HG03439 (cell line): ENCODE measurements around the gene CYS1.
"Not testable (repeated sequence)": the region's sequence is repeated elsewhere in the genome, so short reads cannot be mapped to it uniquely, and the experiment has no call there.

Experiments
- ATAC-seq: cut with Tn5 transposase; IDR thresholded peaks from one replicate; pipeline ENCODE4 v1.9.1; 2021; ENCODE audit warnings: mild to moderate bottlenecking, moderate library complexity; ENCODE audit not compliant: unreplicated experiment

CYS1 gene

DNA sequence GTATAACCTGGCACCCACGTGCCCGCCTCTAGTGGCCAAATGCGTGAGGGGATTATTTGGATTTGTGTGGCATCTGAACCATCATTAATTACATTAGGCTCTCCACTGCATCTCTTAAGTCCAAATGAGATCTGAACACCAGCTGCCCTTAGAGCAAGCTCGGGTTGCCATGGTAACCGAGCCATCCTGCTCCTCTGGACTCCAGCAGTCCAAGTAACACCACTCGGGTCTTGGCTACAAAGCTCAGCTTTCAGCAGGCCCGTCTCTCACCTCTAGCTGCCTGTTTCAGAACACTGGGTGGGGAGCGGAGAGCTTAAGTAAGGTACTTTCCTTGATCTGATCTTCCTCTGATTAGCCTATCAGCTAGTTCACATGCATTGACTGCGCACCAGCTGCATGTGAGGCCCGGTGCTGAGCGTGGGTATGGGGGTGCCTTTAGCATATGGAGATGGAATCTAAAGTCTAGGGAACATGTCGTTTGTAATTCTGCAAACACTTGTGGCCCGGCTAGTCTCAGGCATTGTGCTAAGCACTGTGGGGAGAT lies 14.1 kb upstream of the CYS1 start:
- no peak for ATAC-seq

DNA sequence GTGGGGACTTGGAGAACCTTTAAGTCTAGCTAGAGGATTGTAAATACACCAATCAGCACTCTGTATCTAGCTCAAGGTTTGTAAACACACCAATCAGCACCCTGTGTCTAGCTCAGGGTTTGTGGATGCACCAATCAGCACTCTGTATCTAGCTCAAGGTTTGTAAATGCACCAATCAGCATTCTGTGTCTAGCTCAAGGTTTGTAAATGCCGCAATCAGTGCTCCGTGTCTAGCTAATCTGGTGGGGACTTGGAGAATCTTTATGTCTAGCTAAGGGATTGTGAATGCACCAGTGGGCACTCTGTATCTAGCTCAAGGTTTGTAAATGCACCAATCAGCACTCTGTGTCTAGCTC lies 11.7 kb upstream of the CYS1 start:
- ATAC-seq, result not testable (repeated sequence)

DNA sequence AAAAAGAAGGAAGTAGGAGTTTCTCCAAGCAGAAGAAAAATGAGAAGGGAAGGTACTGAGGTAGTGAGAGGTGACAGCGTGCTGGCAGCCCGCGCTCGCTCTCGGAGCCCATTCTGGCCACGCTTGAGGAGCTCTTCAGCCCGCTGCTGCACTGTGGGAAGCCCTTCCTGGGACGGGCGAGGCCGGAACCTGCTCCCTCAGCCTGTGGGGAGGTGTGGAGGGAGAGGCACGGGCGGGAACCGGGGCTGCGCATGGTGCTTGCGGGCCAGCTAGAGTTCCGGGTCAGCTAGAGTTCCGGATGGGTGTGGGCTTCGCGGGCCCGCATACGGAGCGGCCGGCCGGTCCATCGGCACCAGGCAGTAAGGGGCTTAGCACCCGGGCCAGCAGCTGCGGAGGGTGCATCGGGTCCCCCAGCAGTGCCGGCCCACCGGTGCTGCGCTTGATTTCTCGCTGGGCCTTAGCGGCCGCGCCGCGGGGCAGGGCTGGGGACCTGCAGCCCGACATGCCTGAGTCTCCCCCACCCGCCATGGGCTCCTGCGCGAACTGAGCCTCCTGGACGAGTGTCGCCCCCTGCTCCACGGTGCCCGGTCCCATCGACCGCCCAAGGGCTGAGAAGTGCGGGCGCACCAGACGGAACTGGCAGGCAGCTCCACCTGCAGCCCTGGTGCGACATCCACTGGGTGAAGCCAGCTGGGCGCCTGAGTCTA lies 11.1 kb upstream of the CYS1 start:
- no peak for ATAC-seq

DNA sequence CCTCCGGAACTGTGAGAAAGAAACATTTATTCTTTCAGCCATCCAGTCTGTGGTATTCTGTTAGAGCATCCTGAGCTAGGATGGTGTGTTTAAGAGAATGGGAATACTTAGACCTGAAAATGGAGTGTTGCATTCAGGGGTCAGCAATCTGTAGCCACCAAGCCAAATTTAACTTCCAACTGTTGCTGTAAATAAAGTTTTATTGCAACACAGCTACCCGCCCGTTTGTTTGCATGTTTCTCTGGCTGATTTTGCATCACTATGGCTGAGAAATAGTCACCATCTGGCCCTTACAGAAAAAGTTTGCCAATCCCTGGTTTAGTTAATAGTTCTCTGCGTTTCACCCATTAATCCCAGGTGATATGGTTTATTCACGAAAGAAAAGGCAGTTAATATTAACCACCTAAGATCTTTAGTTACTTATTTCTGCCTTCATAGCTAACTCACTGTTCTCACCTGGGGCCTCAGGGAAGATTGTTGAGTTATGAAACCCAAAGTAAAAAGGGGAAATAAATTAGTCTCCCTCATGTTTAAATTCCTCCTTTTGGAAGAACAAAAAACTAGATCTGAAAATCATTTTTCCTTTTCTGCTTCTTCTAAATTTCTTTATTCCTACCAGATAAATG lies 9.5 kb upstream of the CYS1 start:
- ATAC-seq, result no peak

DNA sequence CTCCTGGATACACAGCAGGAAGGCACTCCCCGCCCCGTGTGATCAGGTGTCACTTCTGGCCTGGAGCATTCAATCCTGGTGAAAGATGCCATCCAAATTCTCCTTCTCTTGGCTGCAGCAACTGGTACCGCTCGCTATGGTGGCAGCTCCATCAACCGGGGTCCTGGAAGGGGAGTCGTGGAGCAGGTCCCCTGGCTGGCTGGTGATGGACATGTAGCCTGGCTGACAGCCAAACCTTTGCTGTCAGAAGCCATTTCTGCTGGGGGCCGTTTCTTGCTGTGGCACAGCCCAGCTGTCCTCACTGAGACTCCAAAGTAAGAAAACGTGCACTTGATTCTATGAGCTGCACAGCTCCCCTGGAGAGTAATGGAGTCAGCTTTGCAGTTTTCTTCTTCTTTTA lies 7.1 kb upstream of the CYS1 start:
- no peak for ATAC-seq

DNA sequence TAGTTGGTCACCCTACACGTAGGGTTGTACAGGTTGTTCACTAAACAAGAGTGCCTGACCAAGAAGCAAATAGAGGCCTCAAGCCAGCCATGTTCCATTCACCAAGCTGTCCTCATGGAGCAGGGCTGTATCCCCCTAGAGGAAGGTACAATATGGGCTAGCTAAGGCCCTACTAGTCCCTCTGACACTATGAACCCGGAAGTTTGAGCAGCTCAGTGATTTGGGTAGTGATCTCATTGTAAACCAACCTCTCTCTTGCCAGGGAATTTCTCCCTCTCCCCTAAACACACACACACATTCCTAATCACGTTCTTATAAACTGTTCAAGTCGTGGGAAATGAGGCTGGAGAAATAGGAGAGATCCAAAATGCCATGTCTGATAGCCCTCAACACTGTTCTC lies 6.7 kb upstream of the CYS1 start:
- ATAC-seq, result no peak

DNA sequence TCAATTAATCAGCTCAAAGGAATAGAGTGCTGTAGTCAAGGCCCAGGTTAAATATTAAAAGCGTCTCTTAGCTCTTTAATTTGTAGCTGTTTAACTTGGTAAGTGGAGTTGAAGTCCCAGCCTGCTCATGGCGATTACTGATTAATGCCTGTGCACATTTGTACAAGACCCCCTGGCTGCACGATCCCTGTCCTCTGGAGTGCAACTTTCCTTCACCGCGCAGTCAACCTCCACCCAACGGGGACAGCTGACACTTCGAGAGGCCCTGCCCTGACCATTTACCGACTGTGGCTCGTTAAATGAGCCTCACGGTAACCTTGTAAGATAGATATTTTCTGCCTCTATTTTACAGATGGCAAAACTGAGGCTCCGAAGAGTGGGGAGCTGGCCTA lies 5.5 kb upstream of the CYS1 start:
- no peak for ATAC-seq

DNA sequence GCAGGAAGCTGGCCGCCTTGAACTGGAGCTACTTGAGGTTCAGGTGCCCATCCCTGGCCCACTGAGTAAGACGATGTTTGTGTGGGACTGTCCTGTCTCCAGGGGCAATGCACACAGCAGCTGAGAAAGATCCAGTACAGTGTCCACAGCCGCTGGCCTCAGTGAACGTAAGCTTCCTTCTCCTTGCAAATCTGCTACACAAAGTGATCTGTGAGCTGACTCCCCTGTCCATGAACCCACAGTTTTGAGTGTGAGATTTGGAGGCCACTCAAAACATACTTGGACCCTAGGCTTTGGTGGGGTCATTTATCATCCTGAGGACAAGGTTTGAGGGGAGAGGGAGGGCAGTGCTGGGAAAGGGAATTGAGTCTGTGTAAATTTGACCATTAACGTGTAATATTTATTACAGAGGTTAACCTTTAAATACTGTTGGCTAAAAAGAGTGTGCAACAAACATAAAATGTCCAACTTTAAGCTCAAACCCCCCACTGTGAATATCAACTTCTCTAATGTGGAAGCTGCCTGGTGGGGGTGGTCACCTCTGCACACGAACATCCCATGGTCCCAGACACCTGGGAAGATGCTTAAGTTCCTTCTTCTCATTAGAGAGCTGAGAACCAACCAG lies 4.9 kb upstream of the CYS1 start:
- ATAC-seq, result no peak

DNA sequence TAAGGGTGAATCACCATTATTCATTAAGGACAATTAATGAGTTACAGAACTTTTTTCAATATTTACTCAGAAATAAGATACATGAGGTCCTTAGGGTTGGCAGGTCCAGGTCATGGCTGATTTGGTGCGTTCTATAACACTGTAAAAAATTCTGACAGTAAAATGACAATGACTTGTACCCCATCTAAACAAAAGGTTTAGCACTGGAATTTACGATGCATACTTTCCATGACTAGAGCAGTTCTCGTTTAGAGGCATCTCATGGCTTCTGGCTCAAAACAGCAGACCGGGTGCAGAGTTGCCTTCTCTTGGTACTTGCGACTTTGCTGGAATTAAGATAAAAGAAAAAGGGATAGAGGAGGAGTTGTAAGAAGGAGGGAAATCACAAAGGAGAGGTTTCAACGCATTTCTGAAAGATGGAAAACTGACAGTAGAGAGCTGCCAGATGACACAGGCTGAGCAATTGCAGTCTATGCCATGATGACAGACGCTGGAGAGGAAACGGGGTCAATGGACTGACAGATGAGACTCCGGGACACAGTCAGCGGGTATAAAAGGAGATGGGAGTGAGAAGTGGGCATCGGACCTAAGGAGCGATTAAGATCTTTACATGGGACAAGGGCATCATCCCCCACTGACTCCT lies 4.1 kb upstream of the CYS1 start:
- no peak for ATAC-seq

DNA sequence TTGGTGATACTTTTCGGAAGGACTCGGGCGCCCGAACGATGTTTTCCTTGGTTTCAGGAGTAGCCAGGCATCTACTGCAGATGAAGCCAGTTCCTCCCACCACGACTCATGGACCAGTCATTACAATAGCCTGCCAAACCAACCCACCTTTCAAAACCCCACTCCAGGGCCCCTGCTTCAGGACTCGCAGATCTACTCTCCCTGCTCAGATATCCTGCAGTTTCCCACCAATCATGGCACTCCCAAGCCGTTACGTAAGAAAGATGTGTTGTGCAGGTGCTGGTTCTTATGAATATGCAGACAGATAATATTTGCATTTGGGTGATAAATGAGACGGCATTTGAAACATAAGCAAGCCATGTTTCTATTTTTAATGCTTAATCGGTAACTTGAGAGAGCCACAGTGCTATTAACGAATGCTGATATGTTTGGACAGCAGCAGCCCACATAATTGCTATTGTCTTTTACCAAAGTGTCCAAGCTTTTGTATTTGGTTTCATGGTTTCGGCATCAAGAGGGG lies 3.5 kb upstream of the CYS1 start:
- no peak for ATAC-seq

DNA sequence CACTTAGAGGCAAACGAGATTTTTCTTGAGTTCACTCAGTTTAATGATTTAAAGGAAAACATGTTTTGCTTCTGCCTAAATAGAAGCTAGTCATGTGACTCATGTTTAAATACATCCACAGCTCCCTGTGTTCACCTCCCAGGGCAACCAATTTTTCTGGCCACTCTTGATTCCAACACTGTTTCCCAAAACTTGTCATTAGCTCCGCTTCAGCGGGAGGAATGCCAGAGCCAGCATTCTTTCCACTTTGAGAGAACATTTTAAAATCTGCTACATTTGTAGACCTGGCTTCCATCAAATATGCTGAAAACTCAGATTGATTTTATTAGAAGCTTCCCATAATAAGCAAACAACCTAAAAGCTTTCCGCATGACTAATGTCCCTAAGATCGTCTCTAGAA lies 2.8 kb upstream of the CYS1 start:
- no peak for ATAC-seq

DNA sequence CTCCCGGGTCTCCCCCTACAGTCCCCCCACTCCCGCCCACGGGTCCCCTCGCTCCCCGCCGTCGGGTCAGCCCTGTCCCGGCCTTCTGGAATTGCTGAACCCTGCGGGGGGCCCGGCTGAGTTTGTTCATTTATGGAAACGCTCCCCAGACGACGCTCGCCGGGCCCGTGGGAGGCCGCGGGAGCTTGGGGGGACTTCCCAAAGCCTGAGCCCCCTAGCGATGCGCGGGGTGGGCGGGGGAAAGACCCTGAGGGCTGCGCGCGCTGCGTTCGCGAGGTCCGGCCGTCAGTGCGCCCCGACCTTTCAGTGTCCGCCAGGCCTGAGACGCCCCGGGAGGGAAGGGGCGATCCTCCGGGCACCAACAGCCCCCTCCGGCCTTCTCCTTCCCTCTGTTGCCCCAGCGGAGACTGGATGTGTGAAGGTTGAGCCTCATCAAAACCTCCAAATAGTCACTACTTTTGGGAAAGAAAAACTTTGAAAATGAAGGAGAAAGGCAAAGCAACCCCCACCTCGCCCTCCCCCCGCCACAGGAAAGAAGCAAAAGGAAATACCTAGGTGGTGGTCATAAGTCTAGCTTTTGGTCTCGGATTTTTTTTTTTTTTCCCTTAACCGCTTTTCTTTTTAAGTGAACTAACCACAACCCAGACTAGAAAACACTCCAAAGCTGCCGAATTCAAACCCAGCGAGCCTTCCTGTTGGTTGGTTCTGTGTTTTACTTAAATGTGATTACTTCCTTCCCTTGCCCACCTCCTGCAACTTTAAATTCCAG lies 509 bp upstream of the CYS1 start:
- ATAC-seq, result no peak

DNA sequence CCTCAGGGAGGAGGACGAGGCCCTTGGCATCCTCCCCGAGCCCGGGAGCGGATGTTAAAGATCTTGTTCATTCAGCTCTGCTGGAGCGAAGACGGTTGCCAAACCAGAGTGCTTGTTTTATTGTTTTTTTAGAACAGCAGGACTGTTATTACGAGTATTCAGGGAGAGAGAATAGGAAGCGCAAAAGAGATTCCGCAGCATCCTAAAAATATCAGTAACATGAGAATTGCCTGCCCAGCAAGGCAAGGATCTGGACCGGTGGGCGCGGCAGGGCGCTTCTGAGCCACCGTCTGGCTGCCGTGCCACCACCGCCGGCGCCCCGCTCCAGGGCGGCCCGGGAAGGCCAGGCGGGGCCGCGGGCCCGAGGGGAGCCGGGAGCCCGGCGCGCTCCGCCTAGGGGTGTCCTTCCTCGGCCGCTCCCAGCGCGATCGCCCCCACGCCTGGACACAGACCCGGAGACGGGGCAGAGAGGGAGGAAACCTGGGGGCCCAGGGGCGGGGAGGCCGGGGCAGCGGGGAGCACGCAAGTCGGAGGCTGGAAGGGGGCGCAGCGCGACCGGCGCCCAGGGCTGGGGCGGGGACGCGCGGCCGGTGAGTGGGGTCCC lies 843 bp downstream of the CYS1 start:
- no peak for ATAC-seq

DNA sequence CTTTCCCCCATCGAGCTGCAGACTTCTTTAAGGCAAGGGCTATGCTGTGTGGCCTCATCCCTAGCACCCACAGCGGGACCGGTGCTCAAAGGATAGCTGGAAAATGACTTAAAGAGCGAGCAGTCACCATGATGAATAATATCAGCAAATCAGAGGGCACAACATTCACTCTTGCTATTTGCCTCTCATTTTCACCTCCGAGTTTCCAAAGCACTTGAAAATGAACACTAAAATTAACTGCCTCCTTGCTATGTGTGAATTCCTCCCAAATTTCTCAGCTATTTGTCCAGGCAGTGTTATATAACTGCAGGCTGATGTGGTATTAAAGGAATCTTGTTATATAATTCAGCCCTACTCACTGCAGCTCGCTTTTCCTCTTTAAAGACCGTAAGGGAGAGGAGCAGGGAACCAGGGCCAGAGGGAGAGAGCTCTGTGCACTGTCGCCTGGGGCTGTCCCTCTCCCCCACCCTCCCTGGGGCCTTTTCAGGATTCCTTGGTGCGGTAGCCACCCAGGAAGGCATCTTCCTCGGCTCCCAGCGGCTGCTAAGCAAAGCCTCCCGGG lies 1.4 kb downstream of the CYS1 start:
- ATAC-seq, result no peak

DNA sequence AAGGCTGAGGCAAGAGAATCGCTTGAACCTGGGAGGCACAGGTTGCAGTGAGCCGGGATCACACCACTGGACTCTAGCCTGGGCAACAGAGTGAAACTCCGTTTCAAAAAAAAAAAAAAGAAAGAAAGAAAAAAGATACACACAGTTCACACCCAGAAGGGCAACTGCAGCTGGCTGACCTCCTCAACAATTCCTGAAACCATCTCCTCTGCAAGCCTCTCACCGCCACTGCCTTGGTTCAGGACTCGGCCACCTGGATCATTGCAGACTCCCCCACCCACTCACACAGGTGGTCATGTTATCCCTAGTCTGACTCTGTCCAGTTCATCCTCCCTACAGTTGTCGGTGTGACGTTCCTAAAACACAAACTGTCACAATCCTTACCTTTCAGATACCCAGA lies 2.2 kb downstream of the CYS1 start:
- no peak for ATAC-seq

DNA sequence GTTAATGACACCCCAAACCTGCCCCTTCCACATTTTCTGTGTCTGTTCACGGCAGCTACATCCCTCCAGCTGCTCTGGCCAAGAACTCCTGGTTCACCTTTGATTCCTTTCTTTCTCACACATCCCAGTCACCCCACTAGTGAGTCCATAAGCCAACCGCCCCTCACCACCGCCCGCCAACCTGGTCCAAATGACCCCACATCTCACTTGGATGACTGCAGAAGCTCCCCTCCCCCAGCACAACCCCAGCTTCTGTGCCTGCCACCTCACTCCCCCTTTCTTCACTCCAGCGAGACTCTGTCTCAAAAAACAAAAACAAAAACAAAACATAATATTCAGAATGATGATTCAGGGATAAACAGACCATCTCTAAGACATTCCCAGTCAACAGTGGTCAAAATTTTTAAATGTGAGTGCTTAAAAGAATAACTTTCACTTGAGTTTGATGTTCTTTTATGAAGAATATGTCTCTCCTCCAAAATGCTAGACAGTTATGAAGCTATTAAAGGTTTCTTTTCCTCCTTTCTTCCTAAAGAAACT lies 3.2 kb downstream of the CYS1 start:
- no peak for ATAC-seq

DNA sequence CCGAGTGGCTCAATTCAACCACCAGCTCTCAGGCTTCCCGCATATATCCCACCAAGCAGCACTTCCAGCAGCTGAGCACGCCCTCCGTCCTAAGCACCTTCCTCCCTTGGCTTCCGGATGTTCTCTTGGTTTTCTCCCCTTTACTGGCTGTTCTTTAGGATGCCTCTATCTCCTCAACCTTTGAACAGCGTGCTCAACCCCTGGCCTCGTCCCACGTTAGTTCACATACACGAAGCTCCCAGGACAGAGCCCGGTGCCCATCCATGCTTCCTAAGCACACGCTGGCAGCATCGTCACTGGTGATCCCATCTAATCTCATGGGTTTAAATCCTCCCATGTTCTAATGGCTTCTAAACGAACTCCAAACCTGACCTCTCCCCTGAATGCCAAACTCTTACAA lies 3.7 kb downstream of the CYS1 start:
- ATAC-seq, result no peak

DNA sequence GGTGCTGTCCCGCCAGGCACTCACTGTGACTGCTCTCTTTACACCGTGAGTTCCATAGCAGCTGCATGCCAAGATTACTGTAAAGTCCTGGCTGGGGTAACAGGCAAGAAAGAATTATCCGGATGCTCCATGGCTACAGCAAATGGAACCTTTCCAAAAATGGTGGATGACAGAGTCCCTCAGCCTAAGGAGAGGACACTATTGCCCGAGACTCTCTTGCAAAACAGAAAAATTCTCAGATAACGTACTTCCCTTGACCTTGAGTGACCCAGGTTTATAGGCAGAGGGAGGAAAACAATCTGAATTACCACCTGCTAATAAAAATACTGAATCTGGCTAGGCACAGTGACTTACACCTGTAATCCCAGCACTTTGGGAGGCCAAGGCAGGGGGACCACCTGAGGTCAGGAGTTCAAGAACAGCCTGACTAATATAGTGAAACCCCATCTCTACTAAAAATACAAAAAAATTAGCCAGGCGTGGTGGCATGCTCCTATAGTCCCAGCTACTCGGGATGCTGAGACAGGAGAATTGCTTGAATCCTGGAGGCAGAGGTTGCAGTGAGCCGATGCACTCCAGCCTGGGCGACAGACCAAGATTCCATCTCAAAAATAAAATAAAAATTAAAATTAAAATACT lies 4.5 kb downstream of the CYS1 start:
- ATAC-seq, result no peak

DNA sequence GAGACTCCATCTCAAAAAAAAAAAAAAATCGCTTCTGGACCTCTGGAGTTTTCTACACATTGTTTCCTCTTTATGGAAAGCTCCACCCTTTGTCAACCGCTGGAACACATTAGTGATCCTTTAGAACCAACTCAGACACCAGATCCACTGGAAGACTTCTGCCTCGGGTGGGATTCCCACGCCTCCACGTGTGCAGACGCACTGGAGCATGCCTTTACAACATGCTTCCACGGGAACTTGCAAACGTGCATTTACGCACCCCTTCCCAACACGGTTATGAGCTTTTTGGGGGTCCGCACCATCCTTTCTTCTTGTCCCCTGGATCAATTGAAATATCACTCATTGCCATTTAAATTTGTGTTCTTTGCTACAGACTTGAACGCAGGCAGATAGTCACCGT lies 5.1 kb downstream of the CYS1 start:
- ATAC-seq, result no peak
